Measurements from ENCODE around the gene PFN3.

PFN3 gene

GRCh38 chr5:177388521-177389052, 11.9 kb downstream of the PFN3 start:
- no peak overlapping the region for H2AFZ ChIP-seq (ENCODE audit: low read depth, low read length)
- TF ChIP-seq EZH2 (IDR thresholded peaks at IDR 0.05; ENCODE audit: borderline replicate concordance, low read depth, low read length, severe bottlenecking), result no peak
- TF ChIP-seq, protein P1, sequence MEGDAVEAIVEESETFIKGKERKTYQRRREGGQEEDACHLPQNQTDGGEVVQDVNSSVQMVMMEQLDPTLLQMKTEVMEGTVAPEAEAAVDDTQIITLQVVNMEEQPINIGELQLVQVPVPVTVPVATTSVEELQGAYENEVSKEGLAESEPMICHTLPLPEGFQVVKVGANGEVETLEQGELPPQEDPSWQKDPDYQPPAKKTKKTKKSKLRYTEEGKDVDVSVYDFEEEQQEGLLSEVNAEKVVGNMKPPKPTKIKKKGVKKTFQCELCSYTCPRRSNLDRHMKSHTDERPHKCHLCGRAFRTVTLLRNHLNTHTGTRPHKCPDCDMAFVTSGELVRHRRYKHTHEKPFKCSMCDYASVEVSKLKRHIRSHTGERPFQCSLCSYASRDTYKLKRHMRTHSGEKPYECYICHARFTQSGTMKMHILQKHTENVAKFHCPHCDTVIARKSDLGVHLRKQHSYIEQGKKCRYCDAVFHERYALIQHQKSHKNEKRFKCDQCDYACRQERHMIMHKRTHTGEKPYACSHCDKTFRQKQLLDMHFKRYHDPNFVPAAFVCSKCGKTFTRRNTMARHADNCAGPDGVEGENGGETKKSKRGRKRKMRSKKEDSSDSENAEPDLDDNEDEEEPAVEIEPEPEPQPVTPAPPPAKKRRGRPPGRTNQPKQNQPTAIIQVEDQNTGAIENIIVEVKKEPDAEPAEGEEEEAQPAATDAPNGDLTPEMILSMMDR (IDR thresholded peaks at IDR 0.05; ENCODE audit: borderline replicate concordance, extremely low read depth, low read length, poor library complexity, severe bottlenecking), result no peak
- ATAC-seq (ENCODE audit: insufficient read depth, low read depth), result no peak
- H3K4me2 ChIP-seq (ENCODE audit: insufficient read depth, low read length), result no peak overlapping the region
- H3K79me2 ChIP-seq (ENCODE audit: insufficient read depth, low read length), result no peaks in the 10 kb centered on the region
- no peak overlapping the region for H3K4me3 ChIP-seq (ENCODE audit: low read depth in 1 of 2, low read length in 2 of 2)
- H3K27ac ChIP-seq (ENCODE audit: low read length), result no peak overlapping the region
- no peaks in the 10 kb centered on the region; the same call in 1 of the 2 replicates for H4K20me1 ChIP-seq (ENCODE audit: insufficient read depth, low read length)
- H3K36me3 ChIP-seq (ENCODE audit: insufficient read depth, low read length), result no peaks in the 10 kb centered on the region
- H3K4me1 ChIP-seq (ENCODE audit: insufficient read depth, low read length), result peaks cover 6% of the 10 kb centered on the region
- DNase-seq, result no peak
- H3K27me3 ChIP-seq (ENCODE audit: insufficient read depth, low read length, poor library complexity), result peaks cover 17% of the 10 kb centered on the region
- H3K9me3 ChIP-seq (ENCODE audit: insufficient read depth, low read length, severe bottlenecking), result no peaks in the 10 kb centered on the region
- H3K9ac ChIP-seq (ENCODE audit: low read depth, low read length), result no peak overlapping the region

GRCh38 chr5:177387405-177387804, 13.1 kb downstream of the PFN3 start:
- Histone ChIP-seq H3K36me3 (ENCODE audit: insufficient read depth, low read length) (no peaks in the 10 kb centered on the region), H3K9me3 (ENCODE audit: insufficient read depth, low read length, severe bottlenecking) (no peaks in the 10 kb centered on the region), H4K20me1 (ENCODE audit: insufficient read depth, low read length) (no peaks in the 10 kb centered on the region; the same call in 1 of the 2 replicates), H3K4me1 (ENCODE audit: insufficient read depth, low read length) (peaks cover 6% of the 10 kb centered on the region), H3K79me2 (ENCODE audit: insufficient read depth, low read length) (no peaks in the 10 kb centered on the region), H3K9ac (ENCODE audit: low read depth, low read length) (no peak overlapping the region), H3K4me3 (ENCODE audit: low read depth in 1 of 2, low read length in 2 of 2) (no peak overlapping the region), H3K27ac (ENCODE audit: low read length) (no peak overlapping the region), H3K4me2 (ENCODE audit: insufficient read depth, low read length) (no peak overlapping the region), H3K27me3 (ENCODE audit: insufficient read depth, low read length, poor library complexity) (peaks cover 17% of the 10 kb centered on the region), H2AFZ (ENCODE audit: low read depth, low read length) (no peak overlapping the region)
- no peak for TF ChIP-seq EZH2 (IDR thresholded peaks at IDR 0.05; ENCODE audit: borderline replicate concordance, low read depth, low read length, severe bottlenecking)
- TF ChIP-seq, protein P1 (IDR thresholded peaks at IDR 0.05; ENCODE audit: borderline replicate concordance, extremely low read depth, low read length, poor library complexity, severe bottlenecking), result no peak
- DNase-seq (no peak), ATAC-seq (ENCODE audit: insufficient read depth, low read depth) (no peak)

DNA sequence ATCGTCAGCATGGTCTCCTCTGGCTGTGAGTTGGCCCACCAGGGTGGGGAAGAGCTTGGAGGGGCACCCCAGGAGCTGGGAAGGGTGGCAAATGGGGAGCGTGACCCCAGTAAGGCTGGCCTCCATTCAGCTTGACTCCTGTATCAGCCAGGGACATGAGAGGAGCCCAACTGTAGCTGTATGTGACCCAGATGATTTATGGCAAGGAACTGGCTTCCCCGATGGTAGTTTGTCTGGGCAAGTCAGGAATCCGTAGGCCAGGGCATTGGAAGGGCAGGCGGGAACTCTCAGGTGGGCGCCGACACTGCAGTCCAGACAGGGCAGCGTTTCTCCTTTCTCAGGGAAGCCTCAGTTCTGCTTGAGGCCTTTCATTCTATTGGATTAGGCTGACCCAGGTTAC, 13.9 kb downstream of the PFN3 start:
- H3K9ac ChIP-seq (ENCODE audit: low read depth, low read length), result no peak overlapping the region
- ATAC-seq (ENCODE audit: insufficient read depth, low read depth), result no peak

More for the DNA sequence above, 13.9 kb downstream of the PFN3 start:
- H3K27ac ChIP-seq (ENCODE audit: low read length), result no peak overlapping the region
- no peak overlapping the region for H3K4me2 ChIP-seq (ENCODE audit: insufficient read depth, low read length)
- H3K79me2 ChIP-seq (ENCODE audit: insufficient read depth, low read length), result no peaks in the 10 kb centered on the region
- no peak overlapping the region for H2AFZ ChIP-seq (ENCODE audit: low read depth, low read length)
- no peak overlapping the region for H3K4me3 ChIP-seq (ENCODE audit: low read depth in 1 of 2, low read length in 2 of 2)
- no peak for TF ChIP-seq EZH2 (IDR thresholded peaks at IDR 0.05; ENCODE audit: borderline replicate concordance, low read depth, low read length, severe bottlenecking)
- TF ChIP-seq, protein P1 (IDR thresholded peaks at IDR 0.05; ENCODE audit: borderline replicate concordance, extremely low read depth, low read length, poor library complexity, severe bottlenecking), result no peak
- H3K4me1 ChIP-seq (ENCODE audit: insufficient read depth, low read length), result peaks cover 6% of the 10 kb centered on the region
- no peaks in the 10 kb centered on the region for H3K9me3 ChIP-seq (ENCODE audit: insufficient read depth, low read length, severe bottlenecking)
- H4K20me1 ChIP-seq (ENCODE audit: insufficient read depth, low read length), result no peaks in the 10 kb centered on the region; the same call in 1 of the 2 replicates
- DNase-seq, result no peak
- no peaks in the 10 kb centered on the region for H3K36me3 ChIP-seq (ENCODE audit: insufficient read depth, low read length)
- H3K27me3 ChIP-seq (ENCODE audit: insufficient read depth, low read length, poor library complexity), result peaks cover 17% of the 10 kb centered on the region
